CD4-positive, alpha-beta T cell treated with Interleukin-21 for 1 hour (primary cell): ENCODE results near the gene JPH2.
"Not testable (repeated sequence)": the region's sequence is repeated elsewhere in the genome, so short reads cannot be mapped to it uniquely, and the experiment has no call there.

Experiments used
- DNase-seq: peaks from one replicate; pipeline ENCODE4 v3.0.0-alpha.2; 2020

Gene JPH2

DNA sequence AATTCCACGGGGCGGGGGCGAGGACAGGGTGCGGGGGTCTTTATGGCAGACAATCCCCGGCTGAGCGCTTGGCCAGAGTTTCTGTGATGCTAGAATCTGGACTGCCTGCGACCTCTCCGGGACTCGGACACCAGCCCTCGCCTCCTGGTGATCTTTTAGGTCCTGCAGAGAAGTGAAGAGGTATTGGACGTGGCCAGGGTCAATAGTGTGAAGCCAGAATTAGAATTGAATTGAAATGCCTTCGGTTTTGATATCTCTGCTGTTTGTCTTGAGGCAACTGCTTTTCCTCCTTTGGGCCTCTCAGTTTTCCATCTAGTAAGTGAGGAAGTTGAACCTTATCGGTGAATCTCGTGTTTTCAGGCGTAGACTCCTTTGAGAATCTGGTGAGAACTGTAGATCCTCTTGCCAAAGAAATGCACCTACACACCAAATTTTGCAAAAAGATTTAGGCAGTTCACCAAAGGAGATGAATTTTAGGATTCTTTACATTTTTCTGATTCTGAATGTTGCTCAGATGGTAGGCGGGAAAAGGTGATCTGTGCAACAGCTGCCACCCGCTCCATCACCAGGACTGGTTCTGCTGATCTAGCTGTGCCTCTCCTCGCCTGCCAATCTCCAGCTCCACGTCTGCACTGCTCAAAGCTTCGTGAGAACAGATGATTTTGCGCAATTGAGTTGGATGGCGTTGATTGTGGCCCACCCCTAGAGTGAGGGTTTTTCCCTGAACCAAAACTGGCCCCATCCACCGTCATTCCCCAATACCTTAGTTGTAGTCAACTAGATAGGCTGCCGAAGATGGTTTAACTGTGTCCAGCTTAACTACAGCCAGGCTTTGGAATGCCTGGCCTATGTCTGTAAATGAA, 24.4 kb upstream of the JPH2 start:
- no peak for DNase-seq

GRCh38 chr20:44210406-44211176, 23.6 kb upstream of the JPH2 start, which contains the start of gene OSER1:
OSER1 (minus strand) TSS chr20:44210771; CDS start chr20:44206957, 3,814 bp downstream.
- DNase-seq: peak; percentile 98

- DNase-seq: no peak
These were observed 22.9 kb upstream of the JPH2 start for GRCh38 chr20:44209686-44210405.

DNA sequence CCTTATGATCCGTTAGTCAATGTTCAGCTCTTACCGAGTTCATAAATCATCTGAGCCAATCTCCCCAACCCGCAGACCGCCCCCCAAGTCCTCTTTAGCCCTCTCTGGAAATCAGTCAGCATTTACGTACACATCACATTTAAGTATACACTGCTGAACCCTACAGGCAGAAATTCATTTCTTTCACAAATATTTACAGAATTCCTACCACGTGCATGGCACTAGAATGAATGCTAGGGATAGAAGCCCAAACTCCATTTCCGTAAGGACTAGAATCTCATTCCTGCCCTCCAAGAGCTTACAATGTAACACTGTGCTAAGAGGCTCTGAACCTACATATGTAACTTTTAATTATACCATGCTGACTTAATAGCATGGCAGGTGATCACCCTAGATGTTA, 21.8 kb upstream of the JPH2 start:
- DNase-seq: no peak

DNA sequence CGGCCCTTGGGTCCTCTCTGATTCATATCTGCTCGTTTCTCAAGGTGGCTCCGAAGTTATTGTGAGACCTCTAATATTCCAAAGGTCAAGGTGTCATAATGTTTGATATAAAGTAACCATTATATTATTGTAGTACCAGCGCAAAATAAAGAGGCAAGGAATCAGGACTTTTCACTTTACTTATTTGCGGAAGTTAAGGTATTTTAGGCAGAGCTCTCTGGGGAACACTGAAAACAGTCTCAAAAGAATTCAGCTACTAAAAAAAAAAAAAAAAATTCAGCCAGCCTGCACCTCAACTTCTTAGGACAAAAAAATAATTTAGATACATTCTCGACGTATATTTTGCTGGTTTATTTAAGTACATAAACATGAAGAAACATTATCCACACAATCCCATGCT, 21.2 kb upstream of the JPH2 start:
- no peak for DNase-seq

- no peak for DNase-seq
These were observed 20.2 kb upstream of the JPH2 start for GRCh38 chr20:44207126-44207723.

- no peak for DNase-seq
These were observed 19.1 kb upstream of the JPH2 start for GRCh38 chr20:44206132-44206531.

DNA sequence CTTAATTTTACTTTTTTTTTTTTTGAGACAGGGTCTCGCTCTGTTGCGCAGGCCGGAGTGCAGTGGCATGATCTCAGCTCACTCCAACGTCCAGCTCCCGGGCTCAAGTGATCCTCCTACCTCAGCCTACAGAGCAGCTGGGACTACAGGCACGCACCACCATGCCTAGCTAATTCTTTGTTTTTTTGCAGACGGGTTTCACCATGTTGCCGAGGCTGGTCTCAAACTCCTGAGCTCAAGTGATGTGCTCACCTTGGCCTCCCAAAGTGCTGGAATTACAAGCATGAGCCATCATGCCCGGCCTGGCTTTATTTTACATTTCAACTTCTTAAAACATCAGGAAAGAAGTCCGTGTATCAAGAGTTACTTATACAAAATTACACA, 17.8 kb upstream of the JPH2 start:
- no peak for DNase-seq

DNA sequence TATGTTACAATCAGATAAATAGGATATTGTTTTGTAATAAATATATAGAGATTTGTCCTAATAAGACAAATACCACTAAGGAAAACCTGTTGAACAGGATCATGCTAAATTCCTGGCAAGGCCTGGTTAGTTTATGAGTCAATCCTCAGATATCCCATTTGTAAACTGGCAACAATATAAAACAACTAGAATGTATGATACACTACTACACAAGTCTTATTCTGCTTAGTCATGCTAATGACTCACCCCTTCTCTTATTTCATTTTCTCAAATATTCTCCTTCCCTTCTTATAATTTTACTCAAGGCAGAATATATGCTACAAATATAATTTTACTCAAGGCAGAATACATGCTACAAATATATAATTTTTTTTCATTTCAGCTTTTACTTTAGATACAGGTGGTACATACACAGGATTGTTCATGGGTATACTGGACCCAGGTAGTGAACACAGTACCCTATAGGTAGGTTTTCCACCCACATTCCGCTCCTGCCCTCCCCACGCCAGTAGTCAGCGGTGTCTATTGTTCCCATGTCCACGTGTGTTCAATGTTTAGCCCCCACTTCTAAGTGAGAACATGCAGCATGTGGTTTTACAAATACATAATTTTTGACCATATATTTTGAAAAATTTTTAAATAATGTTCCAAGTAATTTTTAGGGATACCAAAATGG, 17.3 kb upstream of the JPH2 start:
- DNase-seq: no peak

- DNase-seq: no peak
These were observed 16.2 kb upstream of the JPH2 start for GRCh38 chr20:44203161-44203560.

DNA sequence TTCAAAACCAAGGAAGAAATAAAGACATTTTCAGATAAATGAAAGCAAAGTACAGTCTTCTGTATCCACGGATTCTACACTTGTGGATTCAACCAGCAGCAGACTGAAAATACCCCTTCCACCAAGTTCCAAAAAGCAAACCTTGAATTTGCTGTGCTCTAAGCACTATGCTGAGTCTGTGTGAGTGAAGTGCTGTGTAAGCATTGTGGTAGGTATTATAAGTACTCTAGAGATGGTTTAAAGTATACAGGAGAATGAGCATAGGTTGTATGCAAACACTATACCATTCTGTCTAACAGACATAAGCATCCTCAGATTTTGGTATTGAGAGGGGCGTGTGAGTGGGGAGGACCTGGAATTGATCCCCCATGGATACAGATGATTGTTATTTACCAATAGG, 14.0 kb upstream of the JPH2 start:
- DNase-seq: no peak

- no peak for DNase-seq
These were observed 13.4 kb upstream of the JPH2 start for GRCh38 chr20:44200371-44200770.

- DNase-seq: no peak
These were observed 12.9 kb upstream of the JPH2 start for GRCh38 chr20:44199877-44200276.

DNA sequence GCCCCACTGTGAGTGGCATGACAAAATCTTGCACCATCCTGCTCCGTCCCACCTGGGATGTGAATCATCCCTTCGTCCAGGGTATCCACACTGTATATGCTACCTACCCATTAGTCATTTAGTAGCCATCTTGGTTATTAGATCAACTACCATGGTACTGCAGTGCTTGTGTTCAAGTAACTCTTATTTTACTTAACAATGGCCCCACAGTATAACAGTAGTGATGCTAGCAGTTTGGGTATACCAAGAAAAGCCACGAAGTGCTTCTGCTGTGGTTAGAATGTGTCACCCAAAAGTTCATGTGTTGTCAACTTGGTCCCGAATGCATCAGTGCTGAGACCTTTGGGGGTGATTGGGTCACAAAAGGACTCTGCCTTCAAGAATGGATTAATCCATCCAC, 11.9 kb upstream of the JPH2 start:
- peak; percentile 17 for DNase-seq

DNA sequence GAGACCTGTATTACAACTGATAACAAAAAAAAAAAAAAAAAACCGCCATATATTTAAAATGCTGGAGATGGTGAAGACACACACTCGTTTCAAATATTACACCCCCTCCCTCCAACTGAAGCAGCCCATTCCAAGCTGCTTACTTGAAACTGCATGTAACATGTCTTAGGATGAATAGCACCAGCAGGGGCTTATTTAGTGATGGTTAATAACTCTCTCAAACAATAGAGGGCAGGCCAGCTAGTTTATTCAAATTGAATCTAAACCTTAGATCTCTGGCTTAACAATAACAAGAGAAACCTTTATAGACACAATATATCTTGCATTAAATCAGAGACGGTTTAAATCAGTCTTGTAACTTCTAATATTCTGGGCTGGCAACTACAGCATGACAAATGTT, 9.3 kb upstream of the JPH2 start:
- DNase-seq: no peak

DNA sequence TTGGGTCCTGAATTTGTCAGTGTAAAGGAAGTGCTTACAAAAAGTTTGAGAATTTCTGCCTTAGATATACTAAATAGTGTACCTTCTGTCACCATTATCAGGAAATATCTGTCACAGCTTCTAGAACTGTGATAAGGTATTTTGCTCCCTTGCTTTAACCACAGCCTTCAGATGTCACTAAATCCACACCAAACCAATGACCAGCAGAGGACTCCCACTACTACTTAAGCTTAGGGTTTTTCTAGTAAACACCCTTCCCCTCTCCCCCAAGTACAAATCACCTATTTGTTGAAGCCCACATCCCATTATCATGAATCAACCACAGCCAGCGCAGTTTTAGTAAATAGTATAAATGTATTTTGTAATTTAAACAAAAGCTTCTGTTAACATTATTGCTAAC, 8.6 kb upstream of the JPH2 start:
- no peak for DNase-seq

- no peak for DNase-seq
These were observed 6.8 kb upstream of the JPH2 start for GRCh38 chr20:44193801-44194200.

DNA sequence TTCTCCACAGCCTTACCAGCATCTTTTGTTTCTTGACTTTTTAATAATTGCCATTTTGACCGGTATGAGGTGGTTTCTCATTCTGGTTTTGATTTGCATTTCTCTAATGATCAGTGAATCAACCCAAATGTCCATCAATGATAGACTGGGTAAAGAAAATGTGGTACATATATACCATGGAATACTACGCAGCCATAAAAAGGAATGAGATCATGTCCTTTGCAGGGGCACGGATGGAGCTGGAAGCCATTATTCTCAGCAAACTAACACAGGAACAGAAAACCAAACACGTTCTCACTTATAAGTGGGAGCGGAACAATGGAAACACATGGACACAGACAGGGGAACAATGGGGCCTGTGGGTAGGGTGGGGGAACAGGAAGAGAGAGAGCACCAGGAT, 4.7 kb upstream of the JPH2 start:
- DNase-seq: not testable (repeated sequence)

- peak; percentile 64 for DNase-seq
These were observed 3.3 kb upstream of the JPH2 start for GRCh38 chr20:44190197-44190852.

DNA sequence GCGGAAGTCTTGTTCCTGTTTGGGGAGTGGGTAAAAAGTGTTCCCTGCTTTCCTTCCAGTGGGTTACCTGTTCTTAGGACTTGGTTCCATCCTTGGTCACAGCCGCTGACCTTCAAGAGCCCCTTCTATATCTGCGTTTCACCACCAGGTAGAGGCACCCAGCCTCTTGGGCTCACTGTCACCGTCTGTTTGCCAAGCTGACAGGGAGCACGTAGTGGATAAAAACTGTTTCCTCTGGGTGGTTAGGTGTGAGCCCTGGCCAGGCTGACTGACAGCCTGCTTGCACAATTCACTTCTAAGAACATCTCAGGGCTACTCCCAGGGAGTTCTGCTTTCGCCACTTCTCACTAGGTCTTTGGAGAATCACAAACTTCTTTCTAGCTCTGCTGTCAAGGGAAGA, 1.8 kb upstream of the JPH2 start:
- DNase-seq: no peak

DNA sequence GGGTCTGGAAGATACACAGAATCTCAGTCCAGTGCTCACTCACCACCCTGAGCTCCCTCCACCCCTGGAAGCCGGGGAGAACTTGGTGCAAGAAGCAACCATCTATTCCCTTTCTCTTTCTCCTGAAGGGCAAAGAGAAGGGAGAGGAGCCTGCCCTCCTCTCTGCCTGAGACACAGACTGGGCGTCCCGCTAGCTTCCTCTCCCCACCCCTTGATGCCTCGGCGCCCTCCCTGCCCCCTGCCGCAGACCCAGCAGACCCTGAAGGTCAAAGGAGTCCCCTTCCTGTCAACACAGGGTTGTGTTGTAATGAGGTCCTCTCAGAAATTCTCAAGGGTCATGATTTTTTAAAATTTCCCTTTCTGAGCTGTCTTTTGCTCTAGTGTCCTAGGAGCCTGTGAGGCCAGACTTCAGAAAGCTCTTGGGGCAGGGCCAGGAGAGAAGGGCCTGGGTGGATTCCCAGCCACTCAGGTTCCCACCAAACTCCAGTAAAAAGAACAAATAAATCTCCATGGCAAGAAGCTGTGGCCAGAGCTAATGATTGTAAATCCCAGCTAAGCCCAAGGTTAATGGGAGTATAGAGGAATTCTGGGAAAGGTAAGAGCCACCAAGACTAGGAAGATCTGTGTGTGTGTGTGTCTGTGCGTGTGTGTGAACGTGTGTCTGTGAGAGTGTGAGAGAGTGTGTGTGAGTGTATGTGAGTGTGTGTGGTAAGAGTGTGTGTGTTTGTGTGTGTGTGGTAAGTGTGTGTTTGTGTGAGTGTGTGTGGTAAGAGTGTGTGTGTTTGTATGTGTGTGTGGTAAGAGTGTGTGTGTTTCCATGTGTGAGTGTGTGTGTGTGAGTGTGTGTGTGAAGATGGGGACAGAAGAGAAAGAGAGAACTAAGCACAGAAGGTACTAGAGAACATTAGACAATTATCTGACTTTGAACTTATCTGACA, 1.1 kb upstream of the JPH2 start:
- DNase-seq: no peak
